ENCODE data around the gene MACROD2. TPM values are rescaled to one million over a fixed set of nuclear protein-coding genes. Genes with fewer than 3 reads are reported as not detected.

The MACROD2 gene
- total and polyA plus RNA-seq, 9 donors: 3.7 to 25.5 (median 7.8) TPM

GRCh38 chr20:15042723-15043122, 1047.4 kb downstream of the MACROD2 start:
- H3K27me3 ChIP-seq: no peaks in the 10 kb centered on the region
- H3K27ac ChIP-seq: no peak overlapping the region
- intact Hi-C loops (cut with DNase I): no loop called here
- no peaks in the 10 kb centered on the region for H3K36me3 ChIP-seq
- 95 to 100% (median 96%) methylated on average over 1 of the region's 1 CpG for WGBS, 3 donors
- H3K4me1 ChIP-seq (ENCODE audit: insufficient read depth): peaks cover 7% of the 10 kb centered on the region
- no peaks in the 10 kb centered on the region for H3K9me3 ChIP-seq
- DNase-seq: no peak
- TF ChIP-seq POLR2A (IDR thresholded peaks at IDR 0.05) (no peak), EP300 (IDR thresholded peaks at IDR 0.05) (no peak), CTCF (IDR thresholded peaks at IDR 0.05) (no peak)
- H3K4me3 ChIP-seq: no peak overlapping the region

GRCh38 chr20:15045246-15045645, 1049.9 kb downstream of the MACROD2 start:
- WGBS, 3 donors: 3 to 6% (median 4%) methylated on average over 4 of the region's 4 CpGs
- TF ChIP-seq CTCF (IDR thresholded peaks at IDR 0.05): no peak
- no peak for TF ChIP-seq POLR2A (IDR thresholded peaks at IDR 0.05)
- H3K4me1 ChIP-seq (ENCODE audit: insufficient read depth): peaks cover 9% of the 10 kb centered on the region
- H3K27me3 ChIP-seq: no peaks in the 10 kb centered on the region
- DNase-seq: peak; percentile 67 to 86 (median 79)
- no peak overlapping the region for H3K4me3 ChIP-seq
- intact Hi-C loops (cut with DNase I): no loop called here
- H3K9me3 ChIP-seq: no peaks in the 10 kb centered on the region
- H3K36me3 ChIP-seq: no peaks in the 10 kb centered on the region
- peak overlapping the region in 1 of 2 donors; percentile 70 for H3K27ac ChIP-seq

GRCh38 chr20:15047042-15047441, 1051.7 kb downstream of the MACROD2 start:
- H3K4me1 ChIP-seq (ENCODE audit: insufficient read depth): peaks cover 9% of the 10 kb centered on the region
- TF ChIP-seq EP300 (IDR thresholded peaks at IDR 0.05): no peak
- no peak for TF ChIP-seq POLR2A (IDR thresholded peaks at IDR 0.05)
- no peak for TF ChIP-seq CTCF (IDR thresholded peaks at IDR 0.05)
- 11 to 43% (median 17%) methylated on average over 2 of the region's 2 CpGs for WGBS, 3 donors
- no peaks in the 10 kb centered on the region for H3K9me3 ChIP-seq
- DNase-seq: no peak
- H3K4me3 ChIP-seq: no peak overlapping the region
- no peaks in the 10 kb centered on the region for H3K36me3 ChIP-seq
- peak overlapping the region in 1 of 2 donors; percentile 70 for H3K27ac ChIP-seq
- intact Hi-C loops (cut with DNase I): no loop called here
- no peaks in the 10 kb centered on the region for H3K27me3 ChIP-seq

- no peaks in the 10 kb centered on the region for H3K9me3 ChIP-seq
- intact Hi-C loops (cut with DNase I): no loop called here
- no peak overlapping the region for H3K4me3 ChIP-seq
- H3K36me3 ChIP-seq: no peaks in the 10 kb centered on the region
- no peak for TF ChIP-seq EP300 (IDR thresholded peaks at IDR 0.05)
- no peak for TF ChIP-seq CTCF (IDR thresholded peaks at IDR 0.05)
- no peak for TF ChIP-seq POLR2A (IDR thresholded peaks at IDR 0.05)
- peaks cover 7% of the 10 kb centered on the region for H3K4me1 ChIP-seq (ENCODE audit: insufficient read depth)
- 20 to 66% (median 21%) methylated on average over 1 of the region's 1 CpG for WGBS, 3 donors
- no peaks in the 10 kb centered on the region for H3K27me3 ChIP-seq
- DNase-seq: no peak
- peak overlapping the region in 1 of 2 donors; percentile 30 for H3K27ac ChIP-seq
These were observed 1052.3 kb downstream of the MACROD2 start for GRCh38 chr20:15047601-15048000.

Data from ovary (tissue), 9 donors.